ENCODE measurements around the gene PACRG.

PACRG gene

GRCh38 chr6:163320804-163321203, 593.0 kb downstream of the PACRG start:
- in situ Hi-C loops (cut with MboI; ENCODE audit: low sequenced_read_pairs): no loop called here

- in situ Hi-C loops (cut with MboI; ENCODE audit: low sequenced_read_pairs): no loop called here
These were observed 593.9 kb downstream of the PACRG start for GRCh38 chr6:163321717-163322116.

- in situ Hi-C loops (cut with MboI; ENCODE audit: low sequenced_read_pairs): no loop called here
These were observed 595.5 kb downstream of the PACRG start for GRCh38 chr6:163323274-163323673.

- in situ Hi-C loops (cut with MboI; ENCODE audit: low sequenced_read_pairs): no loop called here
These were observed 595.9 kb downstream of the PACRG start for GRCh38 chr6:163323705-163324104.

GRCh38 chr6:163324326-163324687, 596.5 kb downstream of the PACRG start:
- in situ Hi-C loops (cut with MboI; ENCODE audit: low sequenced_read_pairs): no loop called here

- in situ Hi-C loops (cut with MboI; ENCODE audit: low sequenced_read_pairs): no loop called here
These were observed 597.1 kb downstream of the PACRG start for GRCh38 chr6:163324688-163325389.

GRCh38 chr6:163325390-163325784, 597.6 kb downstream of the PACRG start:
- in situ Hi-C loops (cut with MboI; ENCODE audit: low sequenced_read_pairs): no loop called here

GRCh38 chr6:163327165-163327880, 599.5 kb downstream of the PACRG start:
- in situ Hi-C loops (cut with MboI; ENCODE audit: low sequenced_read_pairs): no loop called here

GRCh38 chr6:163327921-163328320, 600.1 kb downstream of the PACRG start:
- in situ Hi-C loops (cut with MboI; ENCODE audit: low sequenced_read_pairs): no loop called here

GRCh38 chr6:163328411-163328810, 600.6 kb downstream of the PACRG start:
- in situ Hi-C loops (cut with MboI; ENCODE audit: low sequenced_read_pairs): no loop called here

GRCh38 chr6:163329991-163330390, 602.2 kb downstream of the PACRG start:
- in situ Hi-C loops (cut with MboI; ENCODE audit: low sequenced_read_pairs): no loop called here

GRCh38 chr6:163331245-163331644, 603.5 kb downstream of the PACRG start:
- in situ Hi-C loops (cut with MboI; ENCODE audit: low sequenced_read_pairs): no loop called here

GRCh38 chr6:163332575-163332974, 604.8 kb downstream of the PACRG start:
- in situ Hi-C loops (cut with MboI; ENCODE audit: low sequenced_read_pairs): no loop called here

GRCh38 chr6:163333038-163333437, 605.3 kb downstream of the PACRG start:
- in situ Hi-C loops (cut with MboI; ENCODE audit: low sequenced_read_pairs): no loop called here

- in situ Hi-C loops (cut with MboI; ENCODE audit: low sequenced_read_pairs): no loop called here
These were observed 606.2 kb downstream of the PACRG start for GRCh38 chr6:163333701-163334663.

- in situ Hi-C loops (cut with MboI; ENCODE audit: low sequenced_read_pairs): no loop called here
These were observed 607.3 kb downstream of the PACRG start for GRCh38 chr6:163335056-163335455.

- in situ Hi-C loops (cut with MboI; ENCODE audit: low sequenced_read_pairs): no loop called here
These were observed 608.1 kb downstream of the PACRG start for GRCh38 chr6:163335671-163336545.

GRCh38 chr6:163336961-163337360, 609.2 kb downstream of the PACRG start:
- in situ Hi-C loops (cut with MboI; ENCODE audit: low sequenced_read_pairs): no loop called here

- in situ Hi-C loops (cut with MboI; ENCODE audit: low sequenced_read_pairs): no loop called here
These were observed 610.2 kb downstream of the PACRG start for GRCh38 chr6:163337958-163338357.

GRCh38 chr6:163338671-163339405, 611.1 kb downstream of the PACRG start:
- in situ Hi-C loops (cut with MboI; ENCODE audit: low sequenced_read_pairs): no loop called here
